Heart left ventricle (tissue), 13 donors: ENCODE data around the gene VPS37D.

Source experiments
- CTCF ChIP-seq, 12 donors: fragments of 200-600 bp; sonication (generic) in 4 of 12; IDR thresholded peaks; one replicate each; pipeline versions ENCODE4 v1.5.0 to v1.8.0; 2018 to 2022; ENCODE audit warnings: antibody characterized with exemption in 12 of 12, mild to moderate bottlenecking in 5 of 12
- POLR2A ChIP-seq, 2 donors: fragments of 450-650 bp; IDR thresholded peaks; one replicate each; pipeline ENCODE4 v1.6.1; 2017; ENCODE audit warnings: antibody characterized with exemption in 2 of 2, mild to moderate bottlenecking in 2 of 2, moderate library complexity in 2 of 2
- donor health status: ischemic (EF 13 %, LVEDD 7.1; RV severe dilation, severe dysfunction).
- donor health status: DM: no; HTN: yes; CAD: no.
- donor health status: DM: no; HTN: no; CAD: no.
- donor health status: ischemic (EF 25% LVEDD 6.9; RV normal size, moderate dysfunction).
- donor health status: ischemic (EF 25% LVEDD 5.7; RV mildly dilated, moderate dysfunction).
- donor health status: ischemic (EF 35%, LVEDD 5.7; RV mildly dilated, moderate dysfunction).
- donor health status: nonischemic (EF 11% LVEDD 7.7; RV severe dilation, severe dysfunction).
- donor health status: DM: yes; HTN: yes; CAD: no.
- donor health status: PGD.
- donor health status: ischemic (EF 29% LVEDD 5.4; RV normal size, mild dysfunction).
- donor health status: nonischemic (EF 23%, LVEDD 6.1; RV moderate dilation, normal function).

GRCh38 chr7:73621168-73622063 lies 46.2 kb upstream of the VPS37D start:
- TF ChIP-seq CTCF (IDR thresholded peaks at IDR 0.05) (no peak), POLR2A (IDR thresholded peaks at IDR 0.05) (no peak)
